Vagina (tissue), 2 donors: Measurements from ENCODE around the gene SCAF8. TPM values are rescaled to one million over a fixed set of nuclear protein-coding genes. Genes with fewer than 3 reads are reported as not detected.

ENCODE experiments used
- DNase-seq, 2 donors: peaks; one replicate each; pipeline ENCODE4 v3.0.0-alpha.2; 2017; ENCODE audit errors: extremely low spot score in 2 of 2
- H3K27ac ChIP-seq: fragments of 200-600 bp; sonication (generic); one replicate; pipeline ENCODE4 v1.5.1; 2019
- H3K27me3 ChIP-seq: fragments of 200-600 bp; sonication (generic); one replicate; pipeline ENCODE4 v1.5.1; 2019
- H3K36me3 ChIP-seq, 2 donors: fragments of 200-600 bp; sonication (generic); one replicate each; pipeline ENCODE4 v1.5.1; 2017 to 2019
- H3K4me1 ChIP-seq: fragments of 200-600 bp; sonication (generic); one replicate; pipeline ENCODE4 v1.5.1; 2019
- H3K4me3 ChIP-seq, 2 donors: fragments of 200-600 bp; sonication (generic); 1 replicate in 1 of 2; 2 replicates in 1 of 2; pipeline ENCODE4 v1.5.1; 2016 to 2019
- H3K9me3 ChIP-seq: fragments of 200-600 bp; sonication (generic); one replicate; pipeline ENCODE4 v1.5.1; 2019
- CTCF ChIP-seq, 3 experiments: fragments of 450-650 bp in 2 of 3; fragments of 200-600 bp in 1 of 3; sonication (generic) in 1 of 3; IDR thresholded peaks; one replicate each; pipeline ENCODE4 v1.5.1; 2017 to 2019; ENCODE audit warnings: antibody characterized with exemption in 3 of 3, mild to moderate bottlenecking in 2 of 3, moderate library complexity in 2 of 3
- POLR2A ChIP-seq, 2 donors: fragments of 450-650 bp; IDR thresholded peaks; one replicate each; pipeline ENCODE4 v1.6.1; 2017; ENCODE audit warnings: antibody characterized with exemption in 2 of 2, mild to moderate bottlenecking in 2 of 2, moderate library complexity in 2 of 2
- POLR2AphosphoS5 ChIP-seq, 2 donors: sonication (generic); formaldehyde crosslinking; IDR thresholded peaks; one replicate each; pipeline ENCODE4 v1.9.0; 2017; ENCODE audit warnings: antibody characterized with exemption in 2 of 2, mild to moderate bottlenecking in 2 of 2, low read depth in 1 of 2; ENCODE audit not compliant: insufficient read depth in 1 of 2
- intact Hi-C: fragments of 100-400 bp; cut with DNase I; formaldehyde crosslinking; loops from one replicate; pipeline ENCODE4 v1.15.1; 2023
- total RNA-seq: library from RNA; depleted of rRNA; stranded (reverse); fragments of >200 nt; gene quantifications from one replicate; pipeline ENCODE4 v1.2.3, GENCODE V29; 2016

SCAF8 gene, protein sequence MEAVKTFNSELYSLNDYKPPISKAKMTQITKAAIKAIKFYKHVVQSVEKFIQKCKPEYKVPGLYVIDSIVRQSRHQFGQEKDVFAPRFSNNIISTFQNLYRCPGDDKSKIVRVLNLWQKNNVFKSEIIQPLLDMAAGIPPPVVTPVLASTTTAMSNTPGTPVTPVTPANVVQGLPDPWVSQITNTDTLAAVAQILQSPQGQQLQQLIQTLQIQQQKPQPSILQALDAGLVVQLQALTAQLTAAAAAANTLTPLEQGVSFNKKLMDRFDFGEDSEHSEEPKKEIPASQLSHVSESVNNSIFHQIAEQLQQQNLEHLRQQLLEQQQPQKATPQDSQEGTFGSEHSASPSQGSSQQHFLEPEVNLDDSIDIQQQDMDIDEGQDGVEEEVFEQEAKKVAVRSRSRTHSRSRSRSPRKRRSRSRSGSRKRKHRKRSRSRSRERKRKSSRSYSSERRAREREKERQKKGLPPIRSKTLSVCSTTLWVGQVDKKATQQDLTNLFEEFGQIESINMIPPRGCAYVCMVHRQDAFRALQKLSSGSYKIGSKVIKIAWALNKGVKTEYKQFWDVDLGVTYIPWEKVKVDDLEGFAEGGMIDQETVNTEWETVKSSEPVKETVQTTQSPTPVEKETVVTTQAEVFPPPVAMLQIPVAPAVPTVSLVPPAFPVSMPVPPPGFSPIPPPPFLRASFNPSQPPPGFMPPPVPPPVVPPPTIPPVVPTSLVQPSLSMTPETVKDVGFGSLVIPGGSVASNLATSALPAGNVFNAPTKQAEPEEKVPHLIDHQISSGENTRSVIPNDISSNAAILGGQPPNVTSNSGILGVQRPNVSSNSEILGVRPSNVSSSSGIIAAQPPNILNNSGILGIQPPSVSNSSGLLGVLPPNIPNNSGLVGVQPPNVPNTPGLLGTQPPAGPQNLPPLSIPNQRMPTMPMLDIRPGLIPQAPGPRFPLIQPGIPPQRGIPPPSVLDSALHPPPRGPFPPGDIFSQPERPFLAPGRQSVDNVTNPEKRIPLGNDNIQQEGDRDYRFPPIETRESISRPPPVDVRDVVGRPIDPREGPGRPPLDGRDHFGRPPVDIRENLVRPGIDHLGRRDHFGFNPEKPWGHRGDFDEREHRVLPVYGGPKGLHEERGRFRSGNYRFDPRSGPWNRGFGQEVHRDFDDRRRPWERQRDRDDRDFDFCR (N-terminal part only)
- 37.8 TPM for total RNA-seq

GRCh38 chr6:154733183-154733625 lies at the start of gene SCAF8:
Gene SCAF8, plus strand, starts transcription at chr6:154733416. Its CDS starts 485 bp downstream, at chr6:154733901.
- intact Hi-C loops, result loop anchor here (10.0 kb wide), 1 partner anchor 72 kb away; no protein-coding TSS in a partner anchor
- Histone ChIP-seq H3K4me3 (peak within 1 kb of the TSS; percentile 68 to 99), H3K9me3 (no peaks in the 10 kb centered on the region), H3K27me3 (no peaks in the 10 kb centered on the region), H3K27ac (peak within 1 kb of the TSS; percentile 98), H3K4me1 (peaks cover 48% of the 10 kb centered on the region), H3K36me3 (no peaks in the 10 kb centered on the region)
- TF ChIP-seq POLR2A (IDR thresholded peaks at IDR 0.05), result peak in 1 of 2 donors; percentile 31
- TF ChIP-seq CTCF (IDR thresholded peaks at IDR 0.05), result peak; percentile 29 to 74 (median 51)
- TF ChIP-seq POLR2AphosphoS5 (IDR thresholded peaks at IDR 0.05; ENCODE audit: insufficient read depth in 1 of 2, low read depth in 1 of 2), result peak in 1 of 2 donors; percentile 49
- DNase-seq, result no peak

GRCh38 chr6:154683756-154684523 lies 49.3 kb upstream of the SCAF8 start:
- intact Hi-C loops, result no loop called here

GRCh38 chr6:154686162-154686561 lies 47.1 kb upstream of the SCAF8 start:
- TF ChIP-seq CTCF (IDR thresholded peaks at IDR 0.05) (no peak), POLR2AphosphoS5 (IDR thresholded peaks at IDR 0.05; ENCODE audit: insufficient read depth in 1 of 2, low read depth in 1 of 2) (no peak), POLR2A (IDR thresholded peaks at IDR 0.05) (no peak)
- intact Hi-C loops, result no loop called here
- DNase-seq, result no peak
- H3K9me3 ChIP-seq, result no peaks in the 10 kb centered on the region
- no peak overlapping the region for H3K4me3 ChIP-seq
- no peaks in the 10 kb centered on the region for H3K36me3 ChIP-seq
- no peak overlapping the region for H3K27ac ChIP-seq
- H3K4me1 ChIP-seq, result peaks cover 5% of the 10 kb centered on the region
- no peaks in the 10 kb centered on the region for H3K27me3 ChIP-seq

More at GRCh38 chr6:154683756-154684523, 49.3 kb upstream of the SCAF8 start:
- Histone ChIP-seq H3K4me3 (no peak overlapping the region), H3K27me3 (no peaks in the 10 kb centered on the region), H3K27ac (no peak overlapping the region), H3K9me3 (no peaks in the 10 kb centered on the region), H3K4me1 (no peaks in the 10 kb centered on the region), H3K36me3 (no peaks in the 10 kb centered on the region)
- TF ChIP-seq CTCF (IDR thresholded peaks at IDR 0.05) (no peak), POLR2AphosphoS5 (IDR thresholded peaks at IDR 0.05; ENCODE audit: insufficient read depth in 1 of 2, low read depth in 1 of 2) (no peak), POLR2A (IDR thresholded peaks at IDR 0.05) (no peak)
- DNase-seq, result no peak

DNA sequence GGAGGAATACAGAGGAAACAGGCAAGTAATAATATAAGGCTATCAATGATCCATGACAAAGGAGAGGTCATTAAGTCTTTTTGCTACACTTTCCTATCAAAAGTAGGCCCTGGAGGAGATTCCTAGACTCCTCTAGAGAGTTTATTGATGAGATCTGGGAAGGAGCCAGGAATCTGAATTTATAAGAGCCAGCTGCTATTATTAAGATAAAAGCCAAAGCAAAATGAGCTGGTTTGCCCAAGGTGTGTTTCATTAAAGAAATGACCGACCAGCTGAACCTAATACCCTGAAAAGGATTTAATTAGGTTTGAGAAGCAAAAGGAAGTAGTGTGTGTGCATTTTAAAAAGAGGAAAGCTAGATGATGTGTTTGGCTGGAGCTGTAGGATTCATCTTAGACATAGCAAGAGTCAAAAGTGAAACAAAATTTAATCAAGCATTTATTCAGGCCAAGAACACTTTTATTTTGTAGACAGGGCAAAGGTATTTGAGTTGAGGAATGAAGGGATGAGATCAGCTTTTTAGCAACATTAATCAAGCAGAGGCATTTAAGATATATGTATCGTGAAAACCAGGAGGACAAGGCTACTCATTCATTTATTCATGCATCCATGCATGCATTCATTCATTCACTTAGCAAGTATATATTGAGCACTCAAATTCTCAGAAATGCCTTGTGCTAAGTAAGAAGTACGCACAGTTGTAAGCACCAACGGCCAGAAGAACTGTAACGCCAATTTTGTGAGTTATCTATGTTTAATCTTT lies 43.5 kb upstream of the SCAF8 start:
- no peak for TF ChIP-seq POLR2A (IDR thresholded peaks at IDR 0.05)
- TF ChIP-seq POLR2AphosphoS5 (IDR thresholded peaks at IDR 0.05; ENCODE audit: insufficient read depth in 1 of 2, low read depth in 1 of 2), result no peak
- no peak for TF ChIP-seq CTCF (IDR thresholded peaks at IDR 0.05)
- Histone ChIP-seq H3K4me3 (no peak overlapping the region), H3K27me3 (no peaks in the 10 kb centered on the region), H3K4me1 (peaks cover 5% of the 10 kb centered on the region), H3K36me3 (no peaks in the 10 kb centered on the region), H3K9me3 (no peaks in the 10 kb centered on the region), H3K27ac (no peak overlapping the region)
- DNase-seq, result no peak
- intact Hi-C loops, result no loop called here
